Fibroblast of the aortic adventitia (primary cell): ENCODE results near the gene PLCG2. TPM values are rescaled to one million over a fixed set of nuclear protein-coding genes. Genes with fewer than 3 reads are reported as not detected.

Source experiments
- DNase-seq: peaks from one replicate; pipeline ENCODE4 v3.0.0-alpha.2; 2010; ENCODE audit warnings: low read depth
- H3K4me3 ChIP-seq: 2 replicates; pipeline ENCODE4 v1.5.1; 2011; ENCODE audit warnings: low read depth, mild to moderate bottlenecking, control low read depth, low read length, moderate library complexity
- CTCF ChIP-seq: IDR thresholded peaks from 2 replicates; pipeline ENCODE4 v1.5.1; 2011; ENCODE audit warnings: mild to moderate bottlenecking, low read length, control low read depth, inconsistent platforms; ENCODE audit not compliant: insufficient read depth
- total RNA-seq: library from RNA; depleted of rRNA; stranded (reverse); fragments of >200 nt; gene quantifications from 2 replicates; pipeline ENCODE4 v1.2.3, GENCODE V29; 2012; ENCODE audit warnings: low replicate concordance

The PLCG2 gene
- total RNA-seq, 1 donor: 0.09 TPM

- H3K4me3 ChIP-seq: no peak overlapping the region
- TF ChIP-seq CTCF: no peak
- DNase-seq: no peak
Measured at GRCh38 chr16:81938326-81939163, 159.5 kb downstream of the PLCG2 start.

- TF ChIP-seq CTCF: no peak
- no peak overlapping the region for H3K4me3 ChIP-seq
- no peak for DNase-seq
Measured at GRCh38 chr16:81939164-81940056, 160.3 kb downstream of the PLCG2 start.

- DNase-seq: peak; percentile 69
- peak; percentile 41 for TF ChIP-seq CTCF
- no peak overlapping the region for H3K4me3 ChIP-seq
Measured at GRCh38 chr16:81940781-81941560, 161.9 kb downstream of the PLCG2 start.

DNA sequence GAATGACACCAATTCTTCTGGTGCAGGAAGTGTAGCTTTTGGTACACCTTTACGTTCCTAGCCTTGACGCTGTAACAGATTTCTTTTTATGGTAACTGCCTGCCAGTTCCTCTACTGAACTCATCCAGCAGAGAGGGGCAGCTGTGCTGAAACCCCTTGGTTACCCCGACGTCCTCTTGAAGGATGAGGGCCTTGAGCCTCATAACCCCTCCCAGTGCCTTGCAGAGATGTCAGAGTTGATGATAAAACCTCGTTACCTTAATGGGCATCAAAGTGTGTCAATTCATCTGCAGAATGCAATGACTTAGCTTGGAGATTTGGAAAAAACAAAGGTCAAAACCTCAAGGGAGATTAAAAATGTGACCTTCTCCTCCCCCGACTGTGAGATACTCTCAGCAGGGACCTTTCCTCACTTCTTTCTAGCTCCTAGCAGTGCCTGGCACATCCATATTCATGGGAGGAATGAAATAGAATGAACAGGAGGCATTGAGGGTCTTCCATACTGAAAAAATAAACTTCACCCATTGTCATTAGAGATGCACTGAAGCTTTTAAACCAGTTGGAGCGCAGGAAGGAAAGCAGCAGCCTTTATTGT lies 163.0 kb downstream of the PLCG2 start:
- no peak for DNase-seq
- no peak for TF ChIP-seq CTCF
- no peak overlapping the region for H3K4me3 ChIP-seq

- no peak overlapping the region for H3K4me3 ChIP-seq
Measured at GRCh38 chr16:81945665-81946064, 166.6 kb downstream of the PLCG2 start.

More at GRCh38 chr16:81945665-81946064, 166.6 kb downstream of the PLCG2 start:
- TF ChIP-seq CTCF: no peak
- DNase-seq: peak; percentile 31
